HG03565 (cell line): ENCODE measurements around the gene NOL4.

Experiments used
- ATAC-seq: cut with Tn5 transposase; IDR thresholded peaks from one replicate; pipeline ENCODE4 v1.9.1; 2021; ENCODE audit warnings: mild to moderate bottlenecking, moderate library complexity; ENCODE audit not compliant: unreplicated experiment

The NOL4 gene

GRCh38 chr18:34196256-34196655 is 28.5 kb downstream of the NOL4 start:
- ATAC-seq: no peak

- ATAC-seq: no peak
Measured at GRCh38 chr18:34194239-34194638, 30.5 kb downstream of the NOL4 start.

GRCh38 chr18:34189656-34190435 is 34.9 kb downstream of the NOL4 start:
- no peak for ATAC-seq
